Kidney (tissue), 14 donors: ENCODE measurements around the gene SLC25A34. TPM values are rescaled to one million over a fixed set of nuclear protein-coding genes. Genes with fewer than 3 reads are reported as not detected.

ENCODE experiments used
- DNase-seq, 5 donors: peaks; one replicate each; pipeline ENCODE4 v3.0.0-alpha.2; 2013 to 2020
- FAIRE-seq: peaks from 2 replicates; lab custom pipeline; 2012; peaks lifted over from hg19 to GRCh38; lab: Jason Lieb, UNC
- H3K27ac ChIP-seq, 2 donors: one replicate each; pipeline ENCODE4 v1.7.0; 2013; ENCODE audit warnings: low read depth in 2 of 2, low read length in 2 of 2, inconsistent platforms in 1 of 2
- H3K27me3 ChIP-seq: one replicate; pipeline ENCODE4 v1.7.1; 2013; ENCODE audit warnings: low read length, inconsistent platforms; ENCODE audit not compliant: control insufficient read depth, insufficient read depth
- H3K36me3 ChIP-seq, 3 donors: one replicate each; pipeline versions ENCODE4 v1.7.0 to v1.7.1; 2013; ENCODE audit warnings: low read length in 3 of 3, control low read depth in 1 of 3, inconsistent platforms in 1 of 3; ENCODE audit not compliant: insufficient read depth in 3 of 3, control insufficient read depth in 2 of 3
- H3K4me1 ChIP-seq, 3 donors: one replicate each; pipeline versions ENCODE4 v1.7.0 to v1.7.1; 2013; ENCODE audit warnings: low read length in 3 of 3, inconsistent platforms in 1 of 3, low read depth in 1 of 3; ENCODE audit not compliant: control insufficient read depth in 2 of 3, insufficient read depth in 2 of 3
- H3K4me3 ChIP-seq, 3 donors: one replicate each; pipeline versions ENCODE4 v1.7.0 to v1.8.1; 2013; ENCODE audit warnings: low read length in 3 of 3, control low read depth in 1 of 3, inconsistent platforms in 1 of 3
- H3K9ac ChIP-seq, 3 donors: one replicate each; pipeline versions ENCODE4 v1.7.0 to v1.7.1; 2013; ENCODE audit warnings: low read length in 3 of 3, control low read depth in 1 of 3, inconsistent platforms in 1 of 3
- H3K9me3 ChIP-seq, 3 donors: one replicate each; pipeline versions ENCODE4 v1.7.0 to v1.7.1; 2013; ENCODE audit warnings: low read length in 3 of 3, control low read depth in 1 of 3, inconsistent platforms in 1 of 3; ENCODE audit not compliant: control insufficient read depth in 2 of 3, insufficient read depth in 1 of 3
- CTCF ChIP-seq: IDR thresholded peaks from 3 replicates; pipeline ENCODE4 v1.5.1; 2012; ENCODE audit warnings: mild to moderate bottlenecking, moderate library complexity, borderline replicate concordance; ENCODE audit not compliant: insufficient read depth; ENCODE audit errors: extremely low read depth
- intact Hi-C: fragments of 100-400 bp; cut with DNase I; formaldehyde crosslinking; loops from one replicate; pipeline ENCODE4 v1.11.1; 2022
- polyA plus RNA-seq: library from polyadenylated mRNA; stranded (reverse); fragments of 350-450 nt; fragmentation: Illumina TruSeq; extraction: RNeasy Lipid Tissue Mini Kit (QIAGEN cat#74804); gene quantifications from one replicate; pipeline ENCODE4 v1.2.3, GENCODE V29; 2014; ENCODE audit warnings: low read depth, low replicate concordance; ENCODE audit not compliant: insufficient read depth
- total RNA-seq: library from RNA; stranded (reverse); fragmentation: NEBNext Ultra II Directional; extraction: Animal tissue kit (Norgen Biotek cat#: 25700); gene quantifications from one replicate; pipeline ENCODE4 v1.2.1, GENCODE V29; 2021
- donor health status: control.
- donor health status: control.
- donor health status: control.
- donor health status: control.
- donor health status: control.
- donor health status: DM: yes; HTN: yes; CAD: no.
- donor health status: Normal renal cell carcinoma (clear cell type).

The SLC25A34 gene
- total and polyA plus RNA-seq, 2 donors from 2014 or later, result 1.5 to 12.2 TPM

- H3K9ac ChIP-seq, result peak overlapping the region in 1 of 3 donors; percentile 33
- intact Hi-C loops, result no loop called here
- H3K4me1 ChIP-seq, result peaks cover 0 to 19% (median 14%) of the 10 kb centered on the region in 3 donors
- DNase-seq, result no peak
- no peak overlapping the region for H3K4me3 ChIP-seq
- TF ChIP-seq CTCF, result no peak
- H3K27ac ChIP-seq, result peak overlapping the region; percentile 77 to 94
- H3K27me3 ChIP-seq, result no peaks in the 10 kb centered on the region
- H3K36me3 ChIP-seq, result peaks cover 0 to 4% (median 0%) of the 10 kb centered on the region in 3 donors
- H3K9me3 ChIP-seq, result no peaks in the 10 kb centered on the region
- FAIRE-seq, result no peak
These were observed 31.4 kb upstream of the SLC25A34 start for GRCh38 chr1:15704526-15705183.

GRCh38 chr1:15705184-15705566 is 30.9 kb upstream of the SLC25A34 start:
- no peaks in the 10 kb centered on the region for H3K27me3 ChIP-seq
- H3K9me3 ChIP-seq, result no peaks in the 10 kb centered on the region
- no peak for TF ChIP-seq CTCF
- no peak overlapping the region for H3K9ac ChIP-seq
- no peak overlapping the region for H3K27ac ChIP-seq
- intact Hi-C loops, result no loop called here
- FAIRE-seq, result no peak
- peaks cover 0 to 19% (median 14%) of the 10 kb centered on the region in 3 donors for H3K4me1 ChIP-seq
- no peak overlapping the region for H3K4me3 ChIP-seq
- H3K36me3 ChIP-seq, result peaks cover 0 to 4% (median 0%) of the 10 kb centered on the region in 3 donors
- DNase-seq, result no peak

GRCh38 chr1:15706751-15707150 is 29.3 kb upstream of the SLC25A34 start:
- peaks cover 0 to 4% (median 0%) of the 10 kb centered on the region in 3 donors for H3K36me3 ChIP-seq
- no peaks in the 10 kb centered on the region for H3K9me3 ChIP-seq
- H3K27me3 ChIP-seq, result no peaks in the 10 kb centered on the region
- no peak for FAIRE-seq
- no peak for DNase-seq
- H3K4me1 ChIP-seq, result peaks cover 0 to 19% (median 14%) of the 10 kb centered on the region in 3 donors
- no peak overlapping the region for H3K9ac ChIP-seq
- H3K27ac ChIP-seq, result no peak overlapping the region
- TF ChIP-seq CTCF, result no peak
- no peak overlapping the region for H3K4me3 ChIP-seq
- intact Hi-C loops, result no loop called here
